Loucy (cell line): ENCODE measurements around the gene FGD3.

Experiments
- CTCF ChIP-seq: fragments of 200-600 bp; sonication (generic); conservative IDR thresholded peaks from 2 replicates; pipeline ENCODE4 v1.5.1; 2014; ENCODE audit warnings: mild to moderate bottlenecking, antibody characterized with exemption, low read length
- EZH2phosphoT487 ChIP-seq: fragments of 200-600 bp; IDR thresholded peaks from 2 replicates; pipeline ENCODE4 v1.6.1; 2018; ENCODE audit warnings: antibody characterized with exemption, mild to moderate bottlenecking, moderate library complexity, borderline replicate concordance

GRCh38 chr9:93001031-93001430 is 53.7 kb downstream of the FGD3 start:
- no peak for TF ChIP-seq EZH2phosphoT487
- TF ChIP-seq CTCF: no peak
